GM19395 (cell line): Measurements from ENCODE around the gene LCN10.

ENCODE experiments used
- ATAC-seq: cut with Tn5 transposase; IDR thresholded peaks from one replicate; pipeline ENCODE4 v1.9.1; 2021; ENCODE audit warnings: mild to moderate bottlenecking, moderate library complexity; ENCODE audit not compliant: unreplicated experiment

LCN10 gene

GRCh38 chr9:136690104-136690805 is 52.5 kb downstream of the LCN10 start:
- ATAC-seq, result no peak

GRCh38 chr9:136689108-136689460 is 53.7 kb downstream of the LCN10 start:
- ATAC-seq, result no peak

- no peak for ATAC-seq
Measured at GRCh38 chr9:136688274-136689107, 54.2 kb downstream of the LCN10 start.
